HEK293 (cell line): ENCODE results near the gene DTX3L.

Experiments
- CTCF ChIA-PET: fragments of 350-600 bp; formaldehyde crosslinking; extraction: SDS; loops from one replicate; lab custom pipeline; 2021; ENCODE audit warnings: antibody characterized with exemption; lab: Yijun Ruan, JAX
- POLR2A ChIA-PET: fragments of 300-600 bp; formaldehyde crosslinking; extraction: SDS; loops from one replicate; lab custom pipeline; 2020; ENCODE audit warnings: antibody characterized with exemption, inconsistent platforms; lab: Yijun Ruan, JAX
- H3K27ac ChIP-seq: fragments of 200-500 bp; sonication (Bioruptor generic); 2 replicates; pipeline ENCODE4 v1.5.1; 2014; ENCODE audit warnings: low read depth, low read length, control low read depth, inconsistent platforms; ENCODE audit errors: extremely low read depth
- H3K36me3 ChIP-seq, 2 experiments: fragments of 200-500 bp in 1 of 2; sonication (Bioruptor generic) in 1 of 2; 1 replicate in 1 of 2; 2 replicates in 1 of 2; pipeline ENCODE4 v1.5.1; 2014 to 2017; ENCODE audit warnings: inconsistent platforms in 2 of 2, low read length in 2 of 2; ENCODE audit not compliant: control insufficient read depth in 2 of 2, insufficient read depth in 1 of 2
- H3K4me1 ChIP-seq: fragments of 200-500 bp; sonication (Bioruptor generic); 2 replicates; pipeline ENCODE4 v1.5.1; 2014; ENCODE audit warnings: mild to moderate bottlenecking, low read length, inconsistent platforms; ENCODE audit not compliant: control insufficient read depth, insufficient read depth
- H3K4me3 ChIP-seq: 2 replicates; pipeline ENCODE4 v1.5.1; 2011; ENCODE audit warnings: low read depth, mild to moderate bottlenecking, control low read depth, low read length, moderate library complexity
- H3K9me3 ChIP-seq: fragments of 200-500 bp; sonication (Bioruptor generic); 2 replicates; pipeline ENCODE4 v1.5.1; 2014; ENCODE audit warnings: low read depth, low read length, inconsistent platforms; ENCODE audit not compliant: control insufficient read depth, insufficient read depth
- BCL11A ChIP-seq: fragments of 450-650 bp; formaldehyde crosslinking; IDR thresholded peaks from 2 replicates; pipeline ENCODE4 v1.5.1; 2016; ENCODE audit warnings: low read depth, missing biosample characterization, missing genetic modification characterization
- HOXA7 ChIP-seq: sonication (generic); formaldehyde crosslinking; IDR thresholded peaks from 2 replicates; pipeline ENCODE4 v1.8.1; 2022; ENCODE audit warnings: missing genetic modification reagents, borderline replicate concordance
- KLF16 ChIP-seq: fragments of 450-650 bp; formaldehyde crosslinking; IDR thresholded peaks from 2 replicates; pipeline ENCODE4 v1.5.1; 2017; ENCODE audit warnings: missing biosample characterization, missing genetic modification characterization
- MYNN ChIP-seq: fragments of 450-650 bp; formaldehyde crosslinking; IDR thresholded peaks from 2 replicates; pipeline ENCODE4 v1.5.1; 2016; ENCODE audit warnings: missing biosample characterization, missing genetic modification characterization, borderline replicate concordance
- PRDM6 ChIP-seq: fragments of 450-650 bp; formaldehyde crosslinking; IDR thresholded peaks from 2 replicates; pipeline ENCODE4 v1.5.1; 2017; ENCODE audit warnings: missing biosample characterization, missing genetic modification characterization
- SCRT1 ChIP-seq: fragments of 450-650 bp; formaldehyde crosslinking; IDR thresholded peaks from 2 replicates; pipeline ENCODE4 v1.5.1; 2016; ENCODE audit warnings: missing biosample characterization, missing genetic modification characterization, borderline replicate concordance
- SP2 ChIP-seq: fragments of 450-650 bp; formaldehyde crosslinking; IDR thresholded peaks from 2 replicates; pipeline ENCODE4 v1.5.1; 2016; ENCODE audit warnings: missing biosample characterization, missing genetic modification characterization
- YY2 ChIP-seq: fragments of 450-650 bp; formaldehyde crosslinking; IDR thresholded peaks from 2 replicates; pipeline ENCODE4 v1.5.1; 2016; ENCODE audit warnings: missing biosample characterization, missing genetic modification characterization
- ZBTB10 ChIP-seq: fragments of 450-650 bp; formaldehyde crosslinking; IDR thresholded peaks from 2 replicates; pipeline ENCODE4 v1.5.1; 2016; ENCODE audit warnings: missing biosample characterization, missing genetic modification characterization
- ZBTB11 ChIP-seq: fragments of 450-650 bp; formaldehyde crosslinking; conservative IDR thresholded peaks from 2 replicates; pipeline ENCODE4 v1.5.1; 2016; ENCODE audit warnings: low read depth, missing biosample characterization, missing genetic modification characterization
- ZNF202 ChIP-seq: fragments of 450-650 bp; formaldehyde crosslinking; IDR thresholded peaks from 2 replicates; pipeline ENCODE4 v1.5.1; 2016; ENCODE audit warnings: missing biosample characterization, missing genetic modification characterization, borderline replicate concordance
- ZNF266 ChIP-seq: fragments of 450-650 bp; formaldehyde crosslinking; IDR thresholded peaks from 2 replicates; pipeline ENCODE4 v1.5.1; 2016; ENCODE audit warnings: missing biosample characterization, missing genetic modification characterization, low read depth
- ZNF292 ChIP-seq: fragments of 450-650 bp; formaldehyde crosslinking; IDR thresholded peaks from 2 replicates; pipeline ENCODE4 v1.5.1; 2016; ENCODE audit warnings: low read depth, missing biosample characterization, missing genetic modification characterization, borderline replicate concordance
- ZNF311 ChIP-seq: fragments of 450-650 bp; formaldehyde crosslinking; IDR thresholded peaks from 2 replicates; pipeline ENCODE4 v1.5.1; 2017; ENCODE audit warnings: missing biosample characterization, missing genetic modification characterization, borderline replicate concordance
- ZNF513 ChIP-seq: fragments of 450-650 bp; IDR thresholded peaks from 2 replicates; pipeline ENCODE4 v1.5.1; 2018; ENCODE audit warnings: missing biosample characterization, missing genetic modification characterization
- ZNF518A ChIP-seq: fragments of 450-650 bp; formaldehyde crosslinking; conservative IDR thresholded peaks from 2 replicates; pipeline ENCODE4 v1.5.1; 2016; ENCODE audit warnings: low read depth, missing biosample characterization, missing genetic modification characterization
- ZNF692 ChIP-seq: fragments of 450-650 bp; formaldehyde crosslinking; IDR thresholded peaks from 2 replicates; pipeline ENCODE4 v1.5.1; 2016; ENCODE audit warnings: missing biosample characterization, missing genetic modification characterization
- ZXDB ChIP-seq: fragments of 450-650 bp; formaldehyde crosslinking; IDR thresholded peaks from 2 replicates; pipeline ENCODE4 v1.5.1; 2016; ENCODE audit warnings: missing biosample characterization, missing genetic modification characterization

The DTX3L gene

GRCh38 chr3:122555275-122556071 is 8.7 kb upstream of the DTX3L start:
- Histone ChIP-seq H3K4me3 (no peak overlapping the region), H3K4me1 (no peaks in the 10 kb centered on the region), H3K36me3 (peaks cover 0 to 13% of the 10 kb centered on the region in 2 experiments; a peak in 1 of 3 replicates), H3K9me3 (no peaks in the 10 kb centered on the region), H3K27ac (no peak overlapping the region)
- CTCF ChIA-PET, result interaction anchor here (0.8 kb wide), 1 partner anchor 124 kb away, joined by 3 read pairs; no protein-coding TSS in a partner anchor
- POLR2A ChIA-PET, result interaction anchor here (0.7 kb wide), 1 partner anchor 22 kb away, joined by 6 read pairs; no protein-coding TSS in a partner anchor
- TF ChIP-seq KLF16 (tag by site-specific recombination) (no peak), ZNF513 (no peak), ZBTB10 (tag by site-specific recombination) (no peak), HOXA7 (CRISPR knock-in tag) (no peak), SCRT1 (tag by site-specific recombination) (no peak), ZNF266 (no peak), ZBTB11 (no peak), BCL11A (no peak), SP2 (no peak), ZNF292 (tag by site-specific recombination) (no peak), ZNF518A (tag by site-specific recombination) (no peak), MYNN (tag by site-specific recombination) (no peak), ZNF202 (tag by site-specific recombination) (no peak), ZNF311 (no peak), PRDM6 (tag by site-specific recombination) (no peak), ZNF692 (tag by site-specific recombination) (no peak), YY2 (tag by site-specific recombination) (no peak), ZXDB (tag by site-specific recombination) (no peak)
